LNCaP clone FGC (cell line): Measurements from ENCODE around the gene PRIMPOL.
"Not testable (repeated sequence)": the region's sequence is repeated elsewhere in the genome, so short reads cannot be mapped to it uniquely, and the experiment has no call there.

Experiments
- DNase-seq: peaks from one replicate; pipeline ENCODE4 v3.0.0-alpha.2; 2011; ENCODE audit warnings: low read depth
- H3K4me3 ChIP-seq: 2 replicates; pipeline ENCODE4 v1.5.1; 2011; ENCODE audit warnings: mild to moderate bottlenecking, low read depth, low read length, control low read depth
- TF ChIP-seq, protein P1 (sequence below): IDR thresholded peaks from 2 replicates; pipeline ENCODE4 v1.5.1; 2012; ENCODE audit warnings: mild to moderate bottlenecking; ENCODE audit not compliant: control insufficient read depth, insufficient read depth; ENCODE audit errors: extremely low read depth

The PRIMPOL gene

DNA sequence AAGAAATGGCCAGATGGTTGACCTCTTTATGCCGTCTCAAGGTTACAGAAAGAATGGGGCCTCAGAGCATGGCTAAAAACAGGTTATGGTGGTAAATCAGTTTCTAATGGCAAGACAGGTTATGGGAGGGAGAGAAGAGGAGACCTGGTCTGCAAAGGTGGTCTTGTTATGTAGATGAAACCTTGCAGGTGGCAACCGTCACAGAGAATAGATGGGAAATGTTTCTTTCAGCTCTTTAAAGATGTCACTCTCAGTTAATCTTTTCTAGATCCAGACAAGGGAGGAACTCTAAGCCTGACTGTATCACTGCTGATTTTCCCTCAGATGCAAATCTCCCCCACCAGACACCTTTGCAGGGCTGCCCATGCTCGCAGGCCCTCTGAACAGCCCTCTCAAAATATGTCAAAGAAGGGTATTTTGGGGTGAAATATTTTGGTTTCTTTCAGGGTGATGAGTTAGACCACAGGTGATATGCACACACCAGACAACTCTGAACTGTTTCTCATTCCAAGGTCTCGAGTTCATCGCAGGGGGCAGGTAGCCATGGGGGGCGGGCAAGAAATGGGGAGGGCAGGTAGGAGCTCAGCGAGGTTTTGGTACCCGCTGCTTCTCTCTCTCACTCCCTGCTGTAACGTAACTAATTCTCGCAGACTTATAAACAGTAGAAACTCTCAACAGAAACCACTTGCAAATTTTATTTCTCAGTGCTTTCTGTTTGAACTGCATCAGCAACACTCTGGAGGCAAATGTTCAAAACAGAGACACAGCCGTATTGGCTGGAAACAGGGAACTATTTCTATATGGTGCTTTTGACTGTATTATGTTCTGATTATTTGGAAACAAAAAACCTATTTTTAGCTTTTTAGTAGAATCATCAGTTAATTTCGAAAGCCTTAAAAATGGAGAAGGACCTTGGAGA is 32.6 kb upstream of the PRIMPOL start:
- TF ChIP-seq, protein P1, sequence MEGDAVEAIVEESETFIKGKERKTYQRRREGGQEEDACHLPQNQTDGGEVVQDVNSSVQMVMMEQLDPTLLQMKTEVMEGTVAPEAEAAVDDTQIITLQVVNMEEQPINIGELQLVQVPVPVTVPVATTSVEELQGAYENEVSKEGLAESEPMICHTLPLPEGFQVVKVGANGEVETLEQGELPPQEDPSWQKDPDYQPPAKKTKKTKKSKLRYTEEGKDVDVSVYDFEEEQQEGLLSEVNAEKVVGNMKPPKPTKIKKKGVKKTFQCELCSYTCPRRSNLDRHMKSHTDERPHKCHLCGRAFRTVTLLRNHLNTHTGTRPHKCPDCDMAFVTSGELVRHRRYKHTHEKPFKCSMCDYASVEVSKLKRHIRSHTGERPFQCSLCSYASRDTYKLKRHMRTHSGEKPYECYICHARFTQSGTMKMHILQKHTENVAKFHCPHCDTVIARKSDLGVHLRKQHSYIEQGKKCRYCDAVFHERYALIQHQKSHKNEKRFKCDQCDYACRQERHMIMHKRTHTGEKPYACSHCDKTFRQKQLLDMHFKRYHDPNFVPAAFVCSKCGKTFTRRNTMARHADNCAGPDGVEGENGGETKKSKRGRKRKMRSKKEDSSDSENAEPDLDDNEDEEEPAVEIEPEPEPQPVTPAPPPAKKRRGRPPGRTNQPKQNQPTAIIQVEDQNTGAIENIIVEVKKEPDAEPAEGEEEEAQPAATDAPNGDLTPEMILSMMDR = no peak
- no peak for DNase-seq
- no peak overlapping the region for H3K4me3 ChIP-seq

DNA sequence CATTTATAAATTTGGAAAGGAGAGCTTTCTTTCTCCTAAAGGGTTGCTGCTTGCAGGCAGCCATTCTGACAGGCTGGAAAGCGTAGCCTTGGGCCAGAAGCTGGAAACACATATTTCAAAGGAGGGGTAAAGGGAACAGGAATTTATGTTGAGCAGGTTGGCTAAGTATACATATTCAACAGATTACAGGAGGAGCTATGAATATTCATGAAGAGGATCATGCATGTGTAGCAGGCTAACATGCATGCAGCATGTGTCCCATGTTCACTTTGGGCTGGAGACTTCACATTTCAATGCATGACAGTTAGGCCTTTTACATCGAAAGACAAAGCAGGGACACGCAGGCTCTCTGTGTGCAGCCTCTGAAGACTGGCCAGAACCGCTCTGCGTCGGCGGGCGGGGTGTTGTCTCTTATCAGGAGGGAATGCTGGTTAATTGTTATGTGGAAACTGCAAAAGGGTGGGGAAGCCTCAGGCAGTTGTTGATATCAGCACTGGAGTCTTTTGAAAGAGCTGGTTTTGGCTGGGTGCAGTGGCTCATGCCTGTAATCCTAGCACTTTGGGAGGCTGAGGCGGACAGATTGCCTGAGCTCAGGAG is 31.8 kb upstream of the PRIMPOL start:
- no peak overlapping the region for H3K4me3 ChIP-seq
- DNase-seq = no peak
- TF ChIP-seq, protein P1 = no peak

DNA sequence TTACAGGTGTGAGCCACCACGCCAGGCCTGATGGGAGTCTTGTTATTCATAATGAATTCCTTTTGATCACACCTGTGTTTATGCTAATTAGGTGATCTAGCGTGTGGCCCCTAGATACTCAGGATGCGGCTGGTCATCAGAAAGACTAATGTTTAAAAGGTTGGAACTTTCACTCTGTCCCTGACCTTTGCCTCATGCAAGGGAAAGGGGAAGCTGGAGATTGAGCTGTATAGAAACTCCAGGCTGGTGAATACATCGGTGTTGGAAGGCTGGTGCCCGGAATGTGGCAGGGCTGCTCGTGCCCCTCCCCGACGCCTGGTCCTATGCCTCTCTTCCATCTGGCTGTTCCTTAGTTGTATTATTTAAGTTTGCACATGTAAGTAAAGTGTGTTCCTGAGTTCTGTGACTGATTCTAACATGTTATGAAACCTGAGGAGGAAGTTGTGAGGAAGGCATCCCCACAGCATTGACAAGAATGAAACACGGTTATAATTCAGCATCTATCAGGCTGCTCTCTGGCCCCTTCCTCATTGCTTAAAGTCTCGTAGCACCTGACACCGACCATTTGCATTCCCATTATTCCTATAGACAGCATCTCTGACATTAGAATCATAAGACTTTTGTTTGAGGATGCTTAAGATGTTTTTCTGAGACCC is 29.2 kb upstream of the PRIMPOL start:
- TF ChIP-seq, protein P1 = no peak
- no peak for DNase-seq
- H3K4me3 ChIP-seq = no peak overlapping the region

- TF ChIP-seq, protein P1 = no peak
- DNase-seq = no peak
- no peak overlapping the region for H3K4me3 ChIP-seq
Measured at GRCh38 chr4:184621518-184621917, 28.0 kb upstream of the PRIMPOL start.

DNA sequence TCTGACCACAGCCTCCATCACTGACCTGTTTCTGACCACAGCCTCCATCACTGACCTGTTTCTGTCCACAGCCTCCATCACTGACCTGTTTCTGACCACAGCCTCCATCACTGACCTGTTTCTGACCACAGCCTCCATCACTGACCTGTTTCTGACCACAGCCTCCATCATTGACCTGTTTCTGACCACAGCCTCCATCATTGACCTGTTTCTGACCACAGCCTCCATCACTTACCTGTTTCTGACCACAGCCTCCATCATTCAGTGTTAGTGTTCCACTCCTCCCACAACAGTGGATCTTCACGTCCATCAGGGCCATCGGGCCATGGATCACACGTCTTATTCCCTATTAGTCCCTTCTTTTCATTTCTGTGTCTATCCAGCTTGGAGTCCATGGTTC is 25.0 kb upstream of the PRIMPOL start:
- not testable (repeated sequence) for H3K4me3 ChIP-seq, DNase-seq

DNA sequence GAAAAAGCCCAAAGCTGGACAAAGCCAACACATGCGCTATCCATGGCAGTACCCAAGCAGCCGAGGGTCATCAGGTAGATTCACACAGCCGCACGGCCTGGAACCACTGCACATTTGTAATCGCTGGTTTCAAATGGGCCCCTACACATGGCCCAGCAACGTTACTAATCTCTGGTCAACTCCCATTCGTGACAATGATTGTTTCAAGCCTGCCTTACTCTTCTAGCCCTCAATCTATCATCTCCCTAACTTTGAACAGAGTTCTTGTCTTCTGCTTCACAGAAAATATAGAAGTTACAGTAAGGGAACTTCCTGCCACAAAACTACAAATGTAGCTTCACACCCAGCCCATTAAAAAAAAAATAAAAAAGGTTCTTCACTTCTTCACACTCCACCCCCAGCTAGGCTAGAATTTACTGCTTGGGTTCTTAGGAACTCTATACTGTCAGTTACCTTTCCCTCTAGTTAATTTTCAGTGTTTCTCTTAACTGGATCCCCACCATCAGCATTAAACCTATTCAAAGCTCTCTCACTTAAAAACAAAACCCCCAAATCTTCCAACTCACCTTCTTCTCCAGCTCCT is 24.5 kb upstream of the PRIMPOL start:
- H3K4me3 ChIP-seq = no peak overlapping the region
- TF ChIP-seq, protein P1 = no peak
- DNase-seq = no peak

DNA sequence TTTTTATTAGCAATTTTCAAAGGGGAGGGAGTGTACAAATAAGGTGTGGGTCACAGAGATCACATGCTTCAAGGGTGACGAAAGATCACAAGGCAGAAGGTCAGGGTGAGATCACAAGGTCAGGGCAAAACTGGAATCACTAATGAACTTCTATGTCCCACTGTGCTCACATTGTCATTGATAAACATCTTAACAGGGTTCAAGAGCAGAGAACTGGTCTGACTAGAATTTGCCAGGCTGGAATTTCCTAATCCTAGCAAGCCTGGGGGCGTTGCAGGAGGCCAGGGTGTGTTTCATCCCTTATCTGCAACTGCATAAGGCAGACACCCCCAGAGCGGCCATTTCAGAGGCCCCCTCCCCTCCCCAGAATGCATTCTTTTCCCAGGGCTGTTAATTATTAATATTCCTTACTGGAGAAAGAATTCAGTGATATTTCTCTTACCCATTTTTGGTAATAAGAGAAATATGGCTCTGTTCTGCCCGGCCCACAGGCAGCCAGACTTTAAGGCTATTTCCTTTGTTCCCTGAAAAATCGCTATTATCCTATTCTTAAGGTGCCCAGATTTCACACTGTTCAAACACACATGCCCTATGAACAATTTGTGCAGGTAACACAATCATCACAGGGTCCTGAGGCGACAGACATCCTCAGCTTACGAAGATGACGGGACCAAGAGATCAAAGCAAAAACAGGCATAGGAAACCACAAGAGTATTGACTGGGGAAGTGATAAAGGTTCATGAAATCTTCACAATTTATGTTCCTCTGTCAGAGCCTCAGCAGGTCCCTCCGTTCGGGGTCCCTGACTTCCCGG is 23.5 kb upstream of the PRIMPOL start:
- DNase-seq = peak; percentile 51
- not testable (repeated sequence) for H3K4me3 ChIP-seq
